Neural progenitor cell (in vitro differentiated cells): ENCODE results near the gene B3GNT9. TPM values are rescaled to one million over a fixed set of nuclear protein-coding genes. Genes with fewer than 3 reads are reported as not detected.

Experiments used
- DNase-seq: peaks from one replicate; pipeline ENCODE4 v3.0.0-alpha.2; 2016; ENCODE audit warnings: low spot score
- H2AFZ ChIP-seq: fragments of 200-600 bp; sonication (generic); replicated peaks from 2 replicates; pipeline ENCODE4 v1.6.1; 2016; ENCODE audit warnings: antibody characterized with exemption
- H3F3A ChIP-seq: fragments of 200-600 bp; sonication (generic); 2 replicates; pipeline ENCODE4 v1.6.1; 2016; ENCODE audit warnings: antibody characterized with exemption, low read depth
- H3K27ac ChIP-seq: fragments of 200-600 bp; sonication (generic); 2 replicates; pipeline ENCODE4 v1.5.1; 2016; ENCODE audit warnings: mild to moderate bottlenecking
- H3K27me3 ChIP-seq: fragments of 200-600 bp; sonication (generic); 2 replicates; pipeline ENCODE4 v1.6.1; 2016; ENCODE audit warnings: mild to moderate bottlenecking, moderate library complexity
- H3K36me3 ChIP-seq: fragments of 200-600 bp; sonication (generic); 2 replicates; pipeline ENCODE4 v1.5.1; 2016
- H3K4me1 ChIP-seq: fragments of 200-600 bp; sonication (generic); 2 replicates; pipeline ENCODE4 v1.6.1; 2016; ENCODE audit warnings: mixed run types
- H3K4me2 ChIP-seq: fragments of 200-600 bp; sonication (generic); 2 replicates; pipeline ENCODE4 v1.6.1; 2016
- H3K4me3 ChIP-seq: fragments of 200-600 bp; sonication (generic); 2 replicates; pipeline ENCODE4 v1.5.1; 2016
- H3K79me2 ChIP-seq: fragments of 200-600 bp; sonication (generic); 2 replicates; pipeline ENCODE4 v1.6.1; 2016; ENCODE audit warnings: low read depth
- H3K9ac ChIP-seq: fragments of 200-600 bp; sonication (generic); 2 replicates; pipeline ENCODE4 v1.6.1; 2016
- H3K9me3 ChIP-seq: fragments of 200-600 bp; sonication (generic); 2 replicates; pipeline ENCODE4 v1.5.1; 2016; ENCODE audit warnings: low read depth
- H4K20me1 ChIP-seq: fragments of 200-600 bp; sonication (generic); 2 replicates; pipeline ENCODE4 v1.6.1; 2016; ENCODE audit warnings: low read depth
- H3K27ac Mint-ChIP-seq: 3 replicates; pipeline ENCODE4 v1.8.0; 2021; ENCODE audit warnings: mixed read lengths
- H3K27me3 Mint-ChIP-seq: 2 replicates; pipeline ENCODE4 v1.8.0; 2022; ENCODE audit warnings: low read depth, mild to moderate bottlenecking, inconsistent platforms, moderate library complexity, mixed read lengths; ENCODE audit not compliant: insufficient read depth
- H3K36me3 Mint-ChIP-seq: 3 replicates; pipeline ENCODE4 v1.8.0; 2021; ENCODE audit warnings: mixed read lengths
- H3K4me1 Mint-ChIP-seq: 3 replicates; pipeline ENCODE4 v1.8.0; 2021; ENCODE audit warnings: mixed read lengths
- H3K4me3 Mint-ChIP-seq: 3 replicates; pipeline ENCODE4 v1.8.0; 2021; ENCODE audit warnings: mild to moderate bottlenecking, moderate library complexity, mixed read lengths
- H3K9me3 Mint-ChIP-seq: 3 replicates; pipeline ENCODE4 v1.8.0; 2020; ENCODE audit warnings: mixed read lengths
- EZH2 ChIP-seq: fragments of 200-600 bp; sonication (generic); IDR thresholded peaks from 2 replicates; pipeline ENCODE4 v1.6.1; 2017; ENCODE audit warnings: antibody characterized with exemption, mild to moderate bottlenecking, moderate library complexity
- EZH2phosphoT487 ChIP-seq: fragments of 200-600 bp; sonication (generic); IDR thresholded peaks from 2 replicates; pipeline ENCODE4 v1.6.1; 2017; ENCODE audit warnings: antibody characterized with exemption
- total RNA-seq: library from RNA; depleted of rRNA; stranded (reverse); fragments of >200 nt; gene quantifications from 2 replicates; pipeline ENCODE4 v1.2.3, GENCODE V29; 2015; ENCODE audit warnings: low replicate concordance
- TF ChIP-seq, protein P1 (sequence below): fragments of 200-600 bp; sonication (generic); IDR thresholded peaks from 2 replicates; pipeline ENCODE4 v1.5.1; 2017; ENCODE audit warnings: antibody characterized with exemption, mild to moderate bottlenecking

Gene B3GNT9
- total RNA-seq, 1 donor from 2014 or later = 2.6 TPM

DNA sequence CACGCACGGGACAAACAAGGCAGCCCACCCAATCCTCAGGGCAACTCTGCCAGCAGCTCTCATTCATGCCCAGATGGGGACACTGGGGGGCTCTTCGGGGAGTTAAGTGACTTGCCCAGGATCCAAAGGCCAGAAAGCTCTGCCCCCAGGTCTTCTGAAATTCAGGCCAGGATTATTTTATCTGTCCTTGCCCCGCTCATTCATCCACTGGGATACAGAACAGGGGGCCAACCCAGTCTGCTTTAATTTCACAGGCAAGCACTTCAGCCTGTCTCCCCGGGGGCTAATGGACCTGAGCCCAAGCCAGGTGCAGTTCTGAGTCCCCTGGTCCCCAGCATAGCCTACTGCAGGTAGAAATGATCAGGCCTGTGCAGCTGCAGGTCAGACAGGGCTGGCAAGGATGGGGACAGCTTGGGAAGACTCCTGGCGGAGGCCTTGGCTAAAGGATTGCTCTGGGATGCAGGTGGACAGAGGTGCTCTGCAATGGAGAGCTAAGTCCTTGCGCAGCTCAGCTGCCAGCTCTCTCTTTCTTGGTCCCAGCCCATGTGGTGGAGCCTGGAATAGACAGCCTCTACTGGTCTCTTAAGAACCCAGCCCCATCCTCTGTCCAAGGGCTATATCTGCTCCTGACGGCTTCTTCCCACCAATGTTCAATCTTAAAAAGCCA lies 766 bp upstream of the B3GNT9 start:
- Histone ChIP-seq H2AFZ (peak overlapping the region; percentile 86), H3K79me2 (no peaks in the 10 kb centered on the region), H3K27ac (no peak overlapping the region), H3K9me3 (no peaks in the 10 kb centered on the region), H3K4me3 (no peak overlapping the region), H4K20me1 (peaks cover 18% of the 10 kb centered on the region), H3K36me3 (no peaks in the 10 kb centered on the region), H3K4me1 (peaks cover 6% of the 10 kb centered on the region), H3K9ac (no peak overlapping the region), H3F3A (peaks cover 33% of the 10 kb centered on the region), H3K27me3 (peaks cover 75% of the 10 kb centered on the region), H3K4me2 (peak overlapping the region; percentile 75)
- no peak for TF ChIP-seq EZH2
- TF ChIP-seq, protein P1, sequence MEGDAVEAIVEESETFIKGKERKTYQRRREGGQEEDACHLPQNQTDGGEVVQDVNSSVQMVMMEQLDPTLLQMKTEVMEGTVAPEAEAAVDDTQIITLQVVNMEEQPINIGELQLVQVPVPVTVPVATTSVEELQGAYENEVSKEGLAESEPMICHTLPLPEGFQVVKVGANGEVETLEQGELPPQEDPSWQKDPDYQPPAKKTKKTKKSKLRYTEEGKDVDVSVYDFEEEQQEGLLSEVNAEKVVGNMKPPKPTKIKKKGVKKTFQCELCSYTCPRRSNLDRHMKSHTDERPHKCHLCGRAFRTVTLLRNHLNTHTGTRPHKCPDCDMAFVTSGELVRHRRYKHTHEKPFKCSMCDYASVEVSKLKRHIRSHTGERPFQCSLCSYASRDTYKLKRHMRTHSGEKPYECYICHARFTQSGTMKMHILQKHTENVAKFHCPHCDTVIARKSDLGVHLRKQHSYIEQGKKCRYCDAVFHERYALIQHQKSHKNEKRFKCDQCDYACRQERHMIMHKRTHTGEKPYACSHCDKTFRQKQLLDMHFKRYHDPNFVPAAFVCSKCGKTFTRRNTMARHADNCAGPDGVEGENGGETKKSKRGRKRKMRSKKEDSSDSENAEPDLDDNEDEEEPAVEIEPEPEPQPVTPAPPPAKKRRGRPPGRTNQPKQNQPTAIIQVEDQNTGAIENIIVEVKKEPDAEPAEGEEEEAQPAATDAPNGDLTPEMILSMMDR = no peak
- TF ChIP-seq EZH2phosphoT487 = no peak
- Mint-ChIP-seq H3K27me3 (peaks cover 55% of the 10 kb centered on the region), H3K36me3 (peaks cover 7% of the 10 kb centered on the region), H3K27ac (no peak overlapping the region), H3K4me3 (peak overlapping the region; percentile 81), H3K9me3 (peaks cover 2% of the 10 kb centered on the region), H3K4me1 (peaks cover 12% of the 10 kb centered on the region)
- DNase-seq = peak; percentile 13

GRCh38 chr16:67150047-67150832 lies 558 bp downstream of the B3GNT9 start:
- TF ChIP-seq, protein P1 = peak; percentile 53
- TF ChIP-seq EZH2 (peak; percentile 69), EZH2phosphoT487 (peak; percentile 50)
- DNase-seq = peak; percentile 86
- H3K27me3 Mint-ChIP-seq = peaks cover 45% of the 10 kb centered on the region
- peak overlapping the region; percentile 52 for H3K4me3 ChIP-seq
- H3K4me1 Mint-ChIP-seq = peaks cover 8% of the 10 kb centered on the region
- H3K79me2 ChIP-seq = no peaks in the 10 kb centered on the region
- H3K9me3 Mint-ChIP-seq = peaks cover 2% of the 10 kb centered on the region
- H3F3A ChIP-seq = peaks cover 33% of the 10 kb centered on the region
- peak overlapping the region; percentile 86 for H2AFZ ChIP-seq
- H3K27ac ChIP-seq = no peak overlapping the region
- H3K9ac ChIP-seq = no peak overlapping the region
- no peak overlapping the region for H3K4me3 Mint-ChIP-seq
- peaks cover 7% of the 10 kb centered on the region for H3K36me3 Mint-ChIP-seq
- H3K27me3 ChIP-seq = peaks cover 62% of the 10 kb centered on the region
- H3K4me2 ChIP-seq = peak overlapping the region; percentile 75
- no peak overlapping the region for H3K27ac Mint-ChIP-seq
- H4K20me1 ChIP-seq = peaks cover 12% of the 10 kb centered on the region
- peaks cover 6% of the 10 kb centered on the region for H3K4me1 ChIP-seq
- H3K36me3 ChIP-seq = no peaks in the 10 kb centered on the region
- no peaks in the 10 kb centered on the region for H3K9me3 ChIP-seq

DNA sequence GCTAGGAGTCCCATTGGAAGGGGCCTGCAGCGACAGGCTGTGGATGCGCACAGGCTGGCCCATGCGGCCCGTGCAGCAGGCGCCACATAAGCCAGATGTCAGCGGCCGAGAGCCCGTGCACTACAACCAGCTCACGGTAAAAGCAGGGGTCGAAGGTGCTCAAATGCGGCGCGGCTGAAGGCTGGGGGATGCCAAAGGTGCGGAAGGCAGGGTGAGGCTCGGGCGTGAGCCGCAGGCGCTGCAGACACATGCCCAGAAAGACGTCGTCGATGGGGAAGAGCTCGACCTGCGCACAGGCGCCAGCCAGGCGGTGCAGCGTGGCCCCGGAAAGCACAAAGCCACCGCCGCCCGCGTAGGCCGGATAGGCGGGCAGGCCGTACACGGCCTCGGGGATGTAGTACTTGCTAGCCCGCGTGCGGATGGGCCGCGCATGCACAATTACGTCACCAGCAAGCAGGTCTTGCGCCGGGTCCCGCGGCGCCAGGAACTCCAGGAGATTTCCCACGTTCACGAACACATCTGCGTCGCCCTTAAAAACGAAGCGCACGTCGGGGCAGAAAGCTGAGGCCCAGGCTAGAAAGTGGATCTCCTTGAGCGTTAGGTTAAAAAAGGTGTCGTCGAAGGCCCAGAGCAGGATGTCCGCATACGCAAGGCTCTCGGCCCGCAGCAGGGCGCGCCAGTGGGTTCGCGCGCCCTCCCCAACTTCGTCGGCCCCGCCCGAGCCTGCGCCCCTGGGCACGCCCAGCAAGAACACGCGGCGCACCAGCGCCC lies 1.3 kb downstream of the B3GNT9 start:
- Histone ChIP-seq H3K4me2 (peak overlapping the region; percentile 75), H3F3A (peaks cover 30% of the 10 kb centered on the region), H2AFZ (no peak overlapping the region), H3K9me3 (no peaks in the 10 kb centered on the region), H3K36me3 (no peaks in the 10 kb centered on the region), H3K27me3 (peaks cover 54% of the 10 kb centered on the region), H3K27ac (no peak overlapping the region), H3K4me1 (no peaks in the 10 kb centered on the region), H3K9ac (no peak overlapping the region), H3K79me2 (no peaks in the 10 kb centered on the region), H3K4me3 (peak overlapping the region; percentile 52), H4K20me1 (peaks cover 11% of the 10 kb centered on the region)
- peaks cover 8% of the 10 kb centered on the region for H3K4me1 Mint-ChIP-seq
- peaks cover 10% of the 10 kb centered on the region for H3K36me3 Mint-ChIP-seq
- no peak for DNase-seq
- peak overlapping the region; percentile 68 for H3K4me3 Mint-ChIP-seq
- TF ChIP-seq EZH2phosphoT487 (no peak), EZH2 (no peak)
- TF ChIP-seq, protein P1 = no peak
- peaks cover 2% of the 10 kb centered on the region for H3K9me3 Mint-ChIP-seq
- no peak overlapping the region for H3K27ac Mint-ChIP-seq
- peaks cover 45% of the 10 kb centered on the region for H3K27me3 Mint-ChIP-seq
